Astrocyte of the cerebellum (primary cell): ENCODE data around the gene ALX3.

Experiments used
- DNase-seq: peaks from one replicate; pipeline ENCODE4 v3.0.0-alpha.2; 2011; ENCODE audit warnings: low read depth
- H3K4me3 ChIP-seq: 2 replicates; pipeline ENCODE4 v1.5.1; 2011; ENCODE audit warnings: mild to moderate bottlenecking, low read depth, low read length, moderate library complexity
- CTCF ChIP-seq: IDR thresholded peaks from 2 replicates; pipeline ENCODE4 v1.5.1; 2012; ENCODE audit warnings: low read length, low read depth, moderate library complexity, mild to moderate bottlenecking; ENCODE audit errors: missing control alignments
- in situ Hi-C: cut with HindIII; loops from 2 replicates; pipeline ENCODE4 v1.10.0; 2017; ENCODE audit warnings: low sequenced_read_pairs

Gene ALX3

DNA sequence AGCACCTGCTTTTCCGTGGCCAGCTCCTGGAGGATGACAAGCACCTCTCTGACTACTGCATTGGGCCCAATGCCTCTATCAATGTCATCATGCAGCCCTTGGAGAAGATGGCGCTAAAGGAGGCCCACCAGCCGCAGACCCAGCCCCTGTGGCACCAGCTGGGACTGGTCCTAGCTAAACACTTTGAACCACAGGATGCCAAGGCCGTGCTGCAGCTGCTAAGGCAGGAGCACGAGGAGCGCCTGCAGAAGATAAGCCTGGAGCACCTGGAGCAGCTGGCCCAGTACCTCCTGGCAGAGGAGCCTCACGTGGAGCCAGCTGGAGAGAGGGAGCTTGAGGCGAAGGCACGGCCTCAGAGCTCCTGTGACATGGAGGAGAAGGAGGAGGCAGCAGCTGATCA is 42.2 kb upstream of the ALX3 start:
- in situ Hi-C loops, result no loop called here
- DNase-seq, result no peak
- H3K4me3 ChIP-seq, result no peak overlapping the region
- no peak for TF ChIP-seq CTCF

- no peak within 1 kb of the TSS for H3K4me3 ChIP-seq
- TF ChIP-seq CTCF, result no peak
- in situ Hi-C loops, result no loop called here
- no peak for DNase-seq
Measured at GRCh38 chr1:110112143-110112542, 41.7 kb upstream of the ALX3 start, which contains the start of gene UBL4B. UBL4B (plus strand) TSS chr1:110112443; CDS start chr1:110112535, 92 bp downstream.

DNA sequence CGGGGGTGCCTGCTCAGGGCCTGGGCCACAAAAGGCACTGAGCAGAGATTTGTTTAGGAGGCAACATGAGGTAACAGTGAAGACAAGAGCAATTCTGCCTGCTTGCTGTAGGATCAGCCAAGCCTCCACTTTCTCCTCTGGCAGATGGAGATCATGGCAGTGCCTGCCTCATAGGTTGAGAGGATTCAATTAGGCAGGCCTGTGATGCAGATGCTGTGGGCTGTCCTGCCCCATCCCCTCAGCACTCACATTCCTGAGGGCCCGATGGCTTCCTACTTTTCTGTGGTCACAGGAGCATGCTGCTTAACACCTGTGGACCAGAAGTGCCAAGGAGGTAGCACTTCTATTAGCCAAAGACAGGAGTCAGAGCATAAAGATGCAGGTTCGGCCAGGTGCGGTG is 40.6 kb upstream of the ALX3 start:
- no peak overlapping the region for H3K4me3 ChIP-seq
- no peak for DNase-seq
- no peak for TF ChIP-seq CTCF
- in situ Hi-C loops, result no loop called here

DNA sequence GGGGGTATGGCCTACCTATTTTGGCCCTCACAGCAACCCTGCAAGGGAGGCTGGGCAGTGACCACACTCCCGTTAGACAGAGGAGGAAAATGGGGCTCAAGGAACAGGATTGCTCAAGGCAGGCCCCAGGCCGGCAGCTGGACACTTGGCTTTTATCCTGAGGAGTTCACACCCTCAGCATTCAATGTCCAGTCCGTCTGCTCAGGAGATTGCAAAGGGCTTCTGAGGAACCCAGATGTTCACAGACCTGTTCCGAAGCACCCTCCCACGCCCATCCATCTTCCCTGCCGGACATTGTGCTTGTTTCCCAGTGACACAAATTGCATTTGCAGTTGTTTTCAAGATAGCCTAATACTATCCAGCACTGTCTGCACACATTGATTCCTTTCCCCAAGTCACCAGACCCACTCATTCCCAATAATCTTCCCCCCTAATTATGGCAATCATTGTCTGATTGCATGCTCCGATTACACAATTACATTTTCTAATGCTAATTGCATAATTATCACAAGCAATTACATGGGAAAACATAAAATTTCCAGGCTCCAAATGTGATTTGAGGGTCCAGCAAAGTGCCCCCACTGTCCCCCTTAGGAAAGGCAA is 37.5 kb upstream of the ALX3 start:
- H3K4me3 ChIP-seq, result no peak overlapping the region
- no peak for TF ChIP-seq CTCF
- in situ Hi-C loops, result no loop called here
- DNase-seq, result no peak

- in situ Hi-C loops, result no loop called here
- peak; percentile 36 for DNase-seq
- TF ChIP-seq CTCF, result peak; percentile 94
- H3K4me3 ChIP-seq, result no peak overlapping the region
Measured at GRCh38 chr1:110106013-110106941, 35.8 kb upstream of the ALX3 start.

- H3K4me3 ChIP-seq, result no peak overlapping the region
- no peak for DNase-seq
- in situ Hi-C loops, result no loop called here
- TF ChIP-seq CTCF, result no peak
Measured at GRCh38 chr1:110102081-110102480, 31.6 kb upstream of the ALX3 start.
